CD4-positive, alpha-beta T cell treated with Interleukin-2 at 100 ng/mL for 4 hours (primary cell): Measurements from ENCODE around the gene BST2.
A peak's percentile ranks its signal among the peaks of the same experiment; 100 is the strongest.
"Not testable (repeated sequence)": the region's sequence is repeated elsewhere in the genome, so short reads cannot be mapped to it uniquely, and the experiment has no call there.

Experiments
- DNase-seq: peaks from one replicate; pipeline ENCODE4 v3.0.0-alpha.2; 2020; ENCODE audit warnings: low spot score

The BST2 gene

GRCh38 chr19:17389957-17390664, 15.3 kb downstream of the BST2 start:
- DNase-seq = no peak

GRCh38 chr19:17389288-17389687, 16.1 kb downstream of the BST2 start:
- DNase-seq = no peak

GRCh38 chr19:17385878-17386611, 19.4 kb downstream of the BST2 start:
- DNase-seq = peak; percentile 53

GRCh38 chr19:17380426-17381138, 24.8 kb downstream of the BST2 start:
- DNase-seq = no peak

DNA sequence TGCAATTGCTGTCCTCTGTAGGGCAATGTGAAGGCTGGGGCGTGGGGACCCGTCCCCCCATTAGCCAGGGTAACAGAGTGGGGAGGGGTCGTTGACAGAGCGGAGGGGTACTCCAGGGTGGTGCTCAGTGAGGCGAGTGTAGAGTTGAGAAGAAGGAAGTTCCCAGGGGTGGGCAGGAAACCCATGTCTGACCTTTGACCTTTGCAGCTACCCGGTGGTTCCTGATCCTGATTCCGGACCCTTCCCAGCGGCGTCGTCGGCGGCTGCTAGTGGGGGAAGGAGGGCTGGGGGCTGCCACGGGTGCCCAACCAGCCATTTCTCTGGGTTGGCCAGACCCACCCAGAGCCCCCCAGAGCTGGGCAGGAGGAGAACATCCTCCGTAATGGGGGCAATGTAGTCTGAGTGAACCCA, 26.2 kb downstream of the BST2 start:
- DNase-seq = no peak

- no peak for DNase-seq
Measured at GRCh38 chr19:17378271-17378670, 27.2 kb downstream of the BST2 start.

- no peak for DNase-seq
Measured at GRCh38 chr19:17376935-17377600, 28.4 kb downstream of the BST2 start, which contains the start of gene PLVAP. TSS of gene PLVAP (minus strand) at chr19:17377342. CDS start at chr19:17377288, 54 bp downstream.

DNA sequence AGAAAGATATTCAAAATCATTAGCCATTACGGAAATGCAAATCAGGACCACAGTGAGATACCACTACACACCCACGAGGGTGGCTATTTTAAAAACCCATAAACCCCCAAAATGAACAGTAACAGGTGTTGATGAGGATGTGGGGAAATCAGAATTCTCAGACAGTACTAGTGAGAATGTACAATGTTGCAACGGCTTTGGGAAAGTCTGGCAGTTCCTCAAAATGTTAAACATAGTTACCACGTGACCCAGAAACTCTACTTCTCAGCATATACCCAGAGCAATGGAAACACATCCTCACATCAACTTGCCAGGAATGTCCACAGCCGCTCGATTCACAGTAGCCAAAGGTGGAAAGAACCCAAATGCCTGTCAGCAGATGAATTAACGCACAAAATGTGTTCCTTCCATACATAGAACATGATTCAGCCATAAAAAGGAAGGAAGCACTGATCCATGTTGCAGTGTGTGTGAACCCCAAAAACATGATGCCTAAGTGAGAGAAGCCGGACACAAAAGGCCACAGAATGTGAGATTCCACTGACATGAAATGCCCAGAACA, 35.3 kb downstream of the BST2 start:
- DNase-seq = no peak

DNA sequence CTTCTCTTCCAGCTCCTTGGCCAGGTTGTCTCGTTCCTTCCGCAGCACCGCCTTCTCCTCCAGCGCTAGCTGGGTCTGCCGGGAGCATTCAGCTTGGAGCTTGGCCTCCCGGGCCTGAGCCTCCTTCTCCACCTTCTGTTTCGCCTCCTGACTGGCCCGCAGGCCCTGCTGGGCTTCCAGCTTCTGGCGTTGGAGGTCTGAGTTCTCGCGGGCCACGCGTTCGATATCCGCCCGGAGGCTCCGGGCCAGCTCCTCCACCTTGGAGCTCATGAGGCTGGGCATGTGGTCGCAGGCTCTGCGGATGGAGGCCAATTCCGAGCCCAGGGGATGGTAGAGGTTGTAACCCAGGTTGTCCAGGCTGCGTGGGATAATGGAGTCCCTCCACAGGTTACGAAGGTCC, 40.1 kb downstream of the BST2 start:
- DNase-seq = no peak

DNA sequence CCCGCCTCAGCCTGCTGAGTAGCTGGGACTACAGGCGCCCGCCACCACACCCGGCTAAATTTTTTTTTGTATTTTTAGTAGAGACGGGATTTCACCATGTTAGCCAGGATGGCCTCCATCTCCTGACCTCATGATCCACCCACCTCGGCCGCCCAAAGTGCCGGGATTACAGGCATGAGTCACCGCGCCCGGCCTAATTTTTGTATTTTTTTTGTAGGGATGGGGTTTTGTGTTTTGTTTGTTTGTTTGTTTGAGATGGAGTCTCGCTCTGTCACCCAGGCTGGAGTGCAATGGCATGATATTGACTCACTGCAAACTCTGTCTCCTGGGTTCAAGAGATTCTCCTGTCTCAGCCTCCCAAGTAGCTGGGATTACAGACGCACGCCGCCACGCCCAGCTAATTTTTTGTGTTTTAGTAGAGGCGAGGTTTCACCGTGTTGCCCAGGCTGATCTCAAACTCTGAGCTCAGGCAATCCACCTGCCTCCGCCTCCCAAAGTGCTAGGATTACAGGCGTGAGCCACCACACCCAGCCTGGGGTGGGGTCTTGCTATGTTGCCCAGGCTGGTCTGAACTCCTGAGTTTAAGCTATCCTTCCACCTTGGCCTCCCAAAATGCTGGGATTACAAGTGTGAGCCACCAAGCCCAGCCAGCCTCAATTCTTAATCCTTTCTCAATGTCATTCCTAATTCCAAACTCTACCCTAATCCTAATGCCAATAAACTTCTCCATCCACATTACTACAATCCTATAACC, 41.4 kb downstream of the BST2 start:
- DNase-seq = not testable (repeated sequence)

DNA sequence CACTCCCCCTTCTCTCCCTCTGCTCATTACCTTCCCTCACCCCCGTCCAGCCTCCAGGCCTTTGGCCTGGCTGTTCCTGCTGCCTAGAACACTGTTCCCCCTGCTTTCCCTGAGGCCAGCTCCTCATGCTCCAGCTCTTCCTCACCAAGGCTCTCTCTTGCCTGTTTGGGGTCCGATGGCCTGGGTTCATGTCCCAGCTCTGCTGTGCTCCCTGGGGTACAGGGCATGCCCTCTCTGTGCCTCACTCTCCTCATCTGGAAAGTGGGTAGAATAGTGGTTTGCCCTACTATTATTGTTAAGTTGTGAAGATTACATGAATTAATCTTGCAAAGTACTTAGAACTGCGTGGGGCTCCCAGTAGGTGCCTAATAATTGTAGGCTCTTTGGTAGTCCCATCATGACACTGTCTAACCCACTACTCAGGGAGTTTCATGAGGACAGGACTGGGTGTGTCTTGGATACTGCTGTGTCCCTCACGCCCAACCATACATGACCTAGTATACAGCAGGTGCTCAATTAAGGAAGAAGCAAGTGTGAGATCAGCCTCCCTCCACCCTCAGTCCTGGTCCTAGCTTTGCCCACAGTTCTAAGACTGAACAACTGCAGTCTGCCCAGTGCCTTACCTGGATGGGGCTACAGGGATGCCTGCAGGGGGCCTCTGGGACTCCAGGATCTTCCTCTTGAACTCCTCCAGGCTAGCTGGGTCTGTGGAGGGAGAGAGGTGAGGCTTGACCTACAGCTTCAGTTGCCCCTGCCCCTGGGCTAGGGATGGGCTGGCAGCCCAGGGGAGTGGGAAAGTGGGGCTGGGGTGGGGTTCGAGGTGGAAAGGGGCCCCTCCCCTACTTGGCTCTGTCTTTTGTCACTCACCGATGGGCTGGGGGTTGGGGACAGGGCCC, 45.3 kb downstream of the BST2 start:
- DNase-seq = no peak

GRCh38 chr19:17358395-17358794, 47.0 kb downstream of the BST2 start:
- no peak for DNase-seq

GRCh38 chr19:17357724-17358123, 47.7 kb downstream of the BST2 start:
- DNase-seq = no peak

- no peak for DNase-seq
Measured at GRCh38 chr19:17357078-17357666, 48.3 kb downstream of the BST2 start.

DNA sequence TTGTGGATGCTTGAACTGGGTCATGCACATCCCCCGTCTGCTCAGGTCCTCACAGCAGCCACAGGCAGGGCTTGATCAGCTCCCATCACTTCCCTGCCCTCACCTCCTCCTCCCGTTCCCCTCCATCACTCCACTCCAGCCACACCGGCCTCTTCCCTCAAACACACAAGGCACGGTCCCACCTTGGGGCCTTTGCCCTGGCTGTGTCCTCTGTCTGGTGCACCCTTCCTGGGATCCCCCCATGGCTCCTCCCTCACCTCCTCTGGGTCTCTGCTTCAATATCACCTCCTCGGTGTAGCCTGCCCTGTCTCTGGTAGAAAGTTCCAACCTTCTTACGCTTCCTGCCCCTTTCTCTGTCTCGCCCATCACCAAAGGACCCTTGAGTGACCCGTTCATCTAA, 52.0 kb downstream of the BST2 start:
- DNase-seq = no peak
